Stomach smooth muscle (tissue), 2 donors: ENCODE data around the gene TMEM59.

ENCODE experiments used
- H3K27ac ChIP-seq: one replicate; pipeline ENCODE4 v1.7.0; 2013; ENCODE audit warnings: mild to moderate bottlenecking, low read length, inconsistent platforms
- H3K27me3 ChIP-seq, 2 donors: one replicate each; pipeline ENCODE4 v1.7.0; 2013; ENCODE audit warnings: low read length in 2 of 2; ENCODE audit not compliant: insufficient read depth in 2 of 2, control insufficient read depth in 1 of 2
- H3K36me3 ChIP-seq, 2 donors: one replicate each; pipeline ENCODE4 v1.7.0; 2013; ENCODE audit warnings: low read length in 2 of 2; ENCODE audit not compliant: control insufficient read depth in 2 of 2, insufficient read depth in 2 of 2
- H3K4me1 ChIP-seq: one replicate; pipeline ENCODE4 v1.7.0; 2013; ENCODE audit warnings: low read length; ENCODE audit not compliant: control insufficient read depth, insufficient read depth
- H3K4me3 ChIP-seq, 2 donors: one replicate each; pipeline ENCODE4 v1.7.0; 2013; ENCODE audit warnings: low read length in 2 of 2
- H3K9ac ChIP-seq, 2 donors: one replicate each; pipeline ENCODE4 v1.7.0; 2013; ENCODE audit warnings: low read length in 2 of 2, mild to moderate bottlenecking in 1 of 2
- H3K9me3 ChIP-seq, 2 donors: one replicate each; pipeline ENCODE4 v1.7.0; 2013; ENCODE audit warnings: low read length in 2 of 2; ENCODE audit not compliant: control insufficient read depth in 2 of 2
- donor health status: healthy.
- donor health status: Pancreatic carcinoma.

The TMEM59 gene

DNA sequence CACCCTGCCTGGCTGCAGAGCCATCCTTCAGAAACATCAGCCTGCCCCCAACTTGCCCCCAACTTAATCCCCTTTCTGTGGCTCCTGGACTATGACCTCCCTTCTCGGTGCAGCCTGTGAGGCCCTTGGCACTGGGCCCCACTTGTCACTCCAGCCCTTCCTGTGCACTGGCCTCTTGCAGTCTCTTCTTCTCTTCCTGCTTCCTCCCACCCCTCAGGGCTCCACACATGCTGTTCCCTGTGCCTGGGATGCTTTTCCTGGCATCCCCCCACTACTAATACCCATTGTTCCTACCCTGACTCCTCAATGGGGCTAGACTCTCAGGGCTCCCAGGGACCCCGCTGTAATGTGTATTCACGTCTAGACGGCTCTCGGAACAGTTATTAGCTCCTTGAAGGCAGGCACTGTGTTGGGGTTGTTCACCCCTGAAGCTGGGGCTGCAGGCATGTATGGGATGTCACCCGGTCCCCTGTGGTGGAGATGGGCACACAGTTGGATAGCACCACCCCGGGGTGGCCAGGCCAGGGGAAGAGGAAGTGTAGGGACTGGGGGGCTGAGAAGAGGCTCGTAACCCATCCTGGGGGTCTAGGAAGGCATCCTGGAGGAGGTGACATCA is 39.5 kb downstream of the TMEM59 start:
- no peak overlapping the region for H3K9ac ChIP-seq
- H3K9me3 ChIP-seq = no peaks in the 10 kb centered on the region
- no peaks in the 10 kb centered on the region for H3K36me3 ChIP-seq
- no peak overlapping the region for H3K27ac ChIP-seq
- H3K27me3 ChIP-seq = peaks cover 8 to 18% of the 10 kb centered on the region in 2 donors
- H3K4me3 ChIP-seq = no peak overlapping the region
- H3K4me1 ChIP-seq = no peaks in the 10 kb centered on the region

DNA sequence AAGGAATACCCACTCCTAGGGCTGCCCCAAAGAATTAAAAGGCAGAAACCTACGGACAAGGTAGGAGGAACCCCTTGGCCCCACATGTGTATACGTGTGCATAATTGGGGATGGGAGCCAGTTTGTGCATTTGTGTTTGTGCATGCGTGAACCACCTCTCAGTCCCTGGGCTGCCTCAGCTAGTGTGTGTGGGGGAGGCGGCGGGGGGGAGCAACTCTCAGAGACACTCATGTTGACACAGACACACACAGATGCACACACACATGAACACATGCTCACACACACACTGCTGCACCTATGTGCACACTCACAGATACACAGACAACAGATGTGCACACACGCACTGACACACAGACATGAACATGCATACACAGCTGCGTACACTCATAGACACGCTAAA is 40.1 kb downstream of the TMEM59 start:
- no peaks in the 10 kb centered on the region for H3K4me1 ChIP-seq
- no peaks in the 10 kb centered on the region for H3K36me3 ChIP-seq
- no peak overlapping the region for H3K27ac ChIP-seq
- H3K4me3 ChIP-seq = no peak overlapping the region
- no peaks in the 10 kb centered on the region for H3K9me3 ChIP-seq
- H3K9ac ChIP-seq = no peak overlapping the region
- H3K27me3 ChIP-seq = peaks cover 8 to 15% of the 10 kb centered on the region in 2 donors

DNA sequence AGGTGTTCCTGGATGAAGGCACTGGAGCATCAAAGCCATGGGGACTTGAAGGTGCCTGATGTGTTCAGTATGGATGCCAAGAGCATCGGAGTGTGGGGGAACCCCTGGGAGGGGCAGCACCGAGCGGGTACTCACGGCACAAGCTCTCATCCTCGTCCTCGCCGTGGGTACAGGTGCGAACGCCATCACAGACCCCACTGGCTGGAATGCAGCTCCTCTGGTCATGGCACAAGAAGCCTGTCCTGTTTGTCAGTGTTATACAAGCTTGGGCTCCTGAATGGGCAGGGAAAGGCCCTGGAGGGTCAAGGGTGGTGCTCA is 41.0 kb downstream of the TMEM59 start:
- Histone ChIP-seq H3K9ac (no peak overlapping the region), H3K27me3 (peaks cover 8 to 15% of the 10 kb centered on the region in 2 donors)

DNA sequence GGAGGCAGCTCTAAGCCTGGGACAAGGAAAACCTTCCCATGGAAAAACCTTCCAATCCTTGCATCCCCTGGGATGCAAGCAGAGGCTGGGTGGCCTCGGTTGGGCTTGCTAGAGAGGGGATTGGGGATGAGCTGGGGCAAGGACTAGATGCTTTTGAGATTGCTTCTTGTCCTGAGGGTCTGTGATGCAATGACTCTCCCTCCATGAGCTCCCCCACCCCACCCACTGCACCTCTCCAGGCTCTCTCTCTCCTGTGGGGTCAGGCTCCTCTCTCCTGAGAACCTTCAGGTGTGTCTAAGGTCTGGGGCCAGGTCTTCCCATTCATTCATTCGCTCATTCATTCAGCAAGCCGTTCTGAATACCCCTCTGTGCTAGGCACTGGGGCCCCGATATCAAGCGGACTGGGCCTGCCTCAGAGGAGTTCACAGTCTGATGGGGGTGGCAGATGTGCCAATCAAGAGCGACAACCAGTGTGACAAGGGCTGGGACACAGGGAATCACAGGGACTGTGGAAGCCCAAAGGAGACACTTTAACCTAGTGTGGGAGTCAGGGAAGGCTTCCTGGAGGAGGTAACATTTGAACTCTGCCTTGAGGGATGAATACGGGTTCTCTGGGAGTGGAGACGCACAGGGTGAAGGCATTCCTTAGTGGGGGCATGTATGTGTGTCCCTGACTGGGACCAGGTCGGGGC is 41.5 kb downstream of the TMEM59 start:
- Histone ChIP-seq H3K9me3 (no peaks in the 10 kb centered on the region), H3K9ac (no peak overlapping the region), H3K4me1 (no peaks in the 10 kb centered on the region), H3K4me3 (no peak overlapping the region), H3K27ac (no peak overlapping the region), H3K27me3 (peaks cover 8 to 15% of the 10 kb centered on the region in 2 donors), H3K36me3 (no peaks in the 10 kb centered on the region)

More for the DNA sequence above, 41.0 kb downstream of the TMEM59 start:
- no peaks in the 10 kb centered on the region for H3K4me1 ChIP-seq
- H3K9me3 ChIP-seq = no peaks in the 10 kb centered on the region
- no peaks in the 10 kb centered on the region for H3K36me3 ChIP-seq
- H3K4me3 ChIP-seq = no peak overlapping the region
- no peak overlapping the region for H3K27ac ChIP-seq

DNA sequence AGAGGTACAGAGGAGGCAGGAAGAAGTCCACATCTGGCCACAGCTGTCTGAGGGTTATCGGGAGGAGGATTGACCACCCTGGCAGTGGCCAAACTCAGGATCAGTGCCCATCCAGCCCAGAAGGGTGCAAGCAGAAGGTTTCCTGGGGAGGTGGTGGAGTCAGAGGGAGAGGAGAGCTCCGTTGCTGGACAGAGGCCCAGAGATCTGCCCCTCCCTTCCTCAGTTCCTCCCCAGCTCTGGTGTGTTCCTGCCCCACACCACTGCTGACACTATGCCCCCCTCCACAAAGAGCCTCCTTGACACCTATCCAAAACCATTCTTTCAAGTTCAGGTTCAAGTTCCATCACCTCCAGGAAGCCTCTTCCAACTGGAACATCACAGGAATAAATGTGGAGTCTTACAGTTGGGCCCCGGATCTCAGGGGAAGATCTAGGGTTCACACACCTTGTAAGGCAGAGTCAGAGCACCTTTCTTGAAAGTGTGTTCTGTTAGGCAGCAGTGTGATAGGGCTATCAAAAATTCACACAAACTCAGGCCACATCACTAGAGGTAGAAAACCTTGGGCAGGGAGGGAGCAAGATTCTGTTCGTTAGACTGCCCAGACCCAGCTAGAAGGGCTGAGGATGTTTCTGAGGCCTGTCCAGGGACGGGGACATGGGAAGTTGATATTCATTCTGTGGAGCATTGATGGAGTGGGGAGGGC is 42.4 kb downstream of the TMEM59 start:
- Histone ChIP-seq H3K9ac (no peak overlapping the region), H3K27ac (no peak overlapping the region), H3K4me3 (no peak overlapping the region), H3K4me1 (no peaks in the 10 kb centered on the region), H3K9me3 (no peaks in the 10 kb centered on the region), H3K27me3 (peaks cover 8 to 13% of the 10 kb centered on the region in 2 donors), H3K36me3 (no peaks in the 10 kb centered on the region)

DNA sequence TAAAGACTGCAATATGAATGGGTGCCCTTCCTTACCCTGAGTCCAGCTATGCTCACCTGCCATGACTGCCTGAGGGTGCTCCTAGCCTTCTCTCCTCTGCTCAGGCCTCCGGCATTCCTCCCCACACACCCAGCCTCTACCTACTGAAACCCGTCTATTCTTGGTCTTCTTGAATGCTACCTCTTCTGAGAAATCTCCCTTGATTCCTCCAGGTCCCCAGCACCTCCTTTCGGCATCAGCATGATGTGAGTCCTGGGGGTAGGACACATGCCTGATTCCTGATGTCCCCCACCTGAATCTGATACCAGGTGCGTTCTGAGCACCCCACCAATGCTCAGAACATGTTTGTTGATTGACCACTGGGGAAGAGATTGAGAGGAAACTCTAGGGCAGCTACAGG is 43.6 kb downstream of the TMEM59 start:
- H3K4me1 ChIP-seq = no peaks in the 10 kb centered on the region

DNA sequence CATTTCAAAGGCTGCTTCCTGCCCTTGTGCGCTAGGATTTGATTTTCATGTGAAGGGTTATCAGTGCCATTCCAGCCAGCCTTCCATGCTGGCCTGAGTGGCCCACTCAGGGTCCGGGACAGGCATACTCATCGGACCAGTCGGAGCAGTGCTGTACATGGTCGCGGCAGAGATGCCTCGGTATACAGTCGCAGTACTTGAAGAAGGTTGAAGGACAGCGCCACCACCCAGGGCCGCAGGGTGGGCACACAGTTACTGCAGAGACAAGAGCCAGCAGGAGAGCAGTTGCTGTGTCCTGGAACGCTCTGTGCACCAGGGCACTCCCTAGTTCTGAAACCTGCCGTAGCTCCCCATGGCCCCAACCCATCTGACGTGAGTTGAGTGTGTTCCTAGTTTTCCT is 44.1 kb downstream of the TMEM59 start:
- H3K4me3 ChIP-seq = no peak overlapping the region
- H3K9me3 ChIP-seq = no peaks in the 10 kb centered on the region
- no peak overlapping the region for H3K27ac ChIP-seq
- no peaks in the 10 kb centered on the region for H3K4me1 ChIP-seq
- no peaks in the 10 kb centered on the region for H3K36me3 ChIP-seq
- H3K27me3 ChIP-seq = peaks cover 4 to 13% of the 10 kb centered on the region in 2 donors
- H3K9ac ChIP-seq = no peak overlapping the region

More for the DNA sequence above, 43.6 kb downstream of the TMEM59 start:
- no peak overlapping the region for H3K4me3 ChIP-seq
- no peaks in the 10 kb centered on the region for H3K9me3 ChIP-seq
- no peak overlapping the region for H3K27ac ChIP-seq
- H3K36me3 ChIP-seq = no peaks in the 10 kb centered on the region
- peaks cover 4 to 13% of the 10 kb centered on the region in 2 donors for H3K27me3 ChIP-seq
- H3K9ac ChIP-seq = no peak overlapping the region

DNA sequence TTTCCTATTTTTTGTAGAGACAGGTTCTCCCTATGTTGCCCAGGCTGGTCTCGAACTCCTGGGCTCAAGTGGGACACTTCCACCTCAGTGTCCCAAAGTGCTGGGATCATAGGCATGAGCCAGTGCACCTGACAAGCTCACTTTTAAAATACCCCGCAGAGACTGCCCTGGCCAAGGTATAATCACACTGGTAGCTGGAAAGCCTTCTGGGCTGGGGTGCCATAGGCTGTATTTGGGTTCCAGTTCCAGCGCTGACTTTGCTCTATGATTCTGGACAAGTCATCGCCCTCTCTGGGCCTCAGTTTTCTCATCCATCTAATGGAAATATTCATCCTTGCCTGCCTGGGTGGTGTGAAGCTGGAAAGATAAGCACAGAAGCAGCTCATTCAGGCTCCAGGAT is 45.4 kb downstream of the TMEM59 start:
- peaks cover 0 to 11% of the 10 kb centered on the region in 2 donors for H3K27me3 ChIP-seq
- H3K4me3 ChIP-seq = no peak overlapping the region
- no peak overlapping the region for H3K27ac ChIP-seq
- no peaks in the 10 kb centered on the region for H3K9me3 ChIP-seq
- H3K9ac ChIP-seq = no peak overlapping the region
- H3K36me3 ChIP-seq = no peaks in the 10 kb centered on the region
- no peaks in the 10 kb centered on the region for H3K4me1 ChIP-seq

DNA sequence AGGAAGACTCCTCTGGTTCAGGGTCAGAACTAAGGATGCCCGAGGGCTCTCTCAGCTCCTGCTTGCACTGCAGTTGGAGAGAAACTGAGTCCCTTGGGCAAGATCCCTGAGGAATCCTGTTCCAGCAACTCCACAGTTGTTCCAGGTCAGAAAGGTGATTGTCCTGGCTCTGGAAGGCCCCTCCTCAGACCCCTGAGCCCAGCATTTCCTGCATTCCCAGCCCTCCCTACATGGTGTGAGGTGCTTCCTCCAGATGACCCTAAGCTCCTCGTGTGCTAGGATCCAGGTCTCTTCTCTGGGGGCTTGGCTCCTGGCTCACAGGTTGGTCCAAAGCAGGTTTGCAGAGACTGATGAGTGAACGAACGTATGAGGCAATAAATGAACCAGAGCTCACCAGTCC is 46.5 kb downstream of the TMEM59 start:
- no peak overlapping the region for H3K27ac ChIP-seq
- no peaks in the 10 kb centered on the region for H3K36me3 ChIP-seq
- no peak overlapping the region for H3K4me3 ChIP-seq
- H3K4me1 ChIP-seq = no peaks in the 10 kb centered on the region
- no peak overlapping the region for H3K9ac ChIP-seq
- H3K27me3 ChIP-seq = peaks cover 0 to 9% of the 10 kb centered on the region in 2 donors
- H3K9me3 ChIP-seq = no peaks in the 10 kb centered on the region

DNA sequence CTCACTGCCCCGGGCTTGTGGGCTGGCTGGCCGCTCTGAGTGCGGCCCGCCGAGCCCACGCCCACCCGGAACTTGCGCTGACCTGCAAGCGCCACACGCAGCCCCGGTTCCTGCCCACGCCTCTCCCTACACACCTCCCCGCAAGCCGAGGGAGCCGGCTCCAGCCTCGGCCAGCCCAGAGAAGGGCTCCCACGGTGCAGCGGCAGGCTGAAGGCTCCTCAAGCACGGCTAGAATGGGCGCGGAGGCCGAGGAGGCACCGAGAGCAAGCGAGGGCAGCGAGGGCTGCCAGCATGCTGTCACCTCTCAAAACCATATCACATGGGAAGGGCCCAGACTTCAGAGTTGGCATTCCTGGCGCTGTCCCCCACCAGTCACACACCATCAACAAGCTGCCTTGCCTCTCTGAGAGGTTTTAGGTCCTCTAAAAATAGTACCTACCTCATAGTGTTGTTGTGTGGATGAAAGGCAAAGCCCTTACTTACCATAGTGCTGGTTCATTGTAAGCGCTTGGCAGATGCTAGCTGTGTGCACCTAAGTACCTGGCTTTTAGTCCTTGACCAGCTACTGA is 48.4 kb downstream of the TMEM59 start:
- Histone ChIP-seq H3K36me3 (no peaks in the 10 kb centered on the region), H3K4me3 (no peak overlapping the region), H3K9ac (no peak overlapping the region), H3K9me3 (no peaks in the 10 kb centered on the region), H3K27me3 (peaks cover 0 to 6% of the 10 kb centered on the region in 2 donors), H3K4me1 (no peaks in the 10 kb centered on the region), H3K27ac (no peak overlapping the region)
